ENCODE data around the gene FGFBP3. TPM values are rescaled to one million over a fixed set of nuclear protein-coding genes. Genes with fewer than 3 reads are reported as not detected.

FGFBP3 gene
- total RNA-seq, 4 donors from 2014 or later: 0.58 to 1.7 (median 0.85) TPM

DNA sequence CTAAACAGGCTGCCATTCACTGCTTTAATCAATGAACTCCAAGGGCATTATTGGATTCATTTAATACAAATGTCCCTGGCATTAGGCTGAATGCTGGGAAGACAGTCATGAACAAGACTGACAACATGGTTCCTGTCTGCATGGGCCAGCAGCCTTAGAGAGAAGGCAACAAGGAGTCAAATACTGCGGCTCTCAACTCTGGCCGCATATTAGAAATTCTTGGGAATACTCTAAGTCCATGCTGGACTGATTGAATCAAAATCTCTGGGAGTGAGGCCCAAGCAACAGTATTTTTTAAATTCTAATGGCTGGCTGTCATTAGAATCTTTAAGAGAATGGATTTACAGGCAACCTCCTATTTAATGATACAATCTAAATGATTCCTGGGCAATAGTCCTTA, 34.1 kb downstream of the FGFBP3 start:
- no peak for DNase-seq (ENCODE audit: extremely low spot score)
- Histone ChIP-seq H3K4me1 (peaks cover 0 to 3% (median 0%) of the 10 kb centered on the region in 4 donors), H3K36me3 (no peaks in the 10 kb centered on the region), H3K27ac (replicated peaks in 1 of 4) (no peak overlapping the region), H3K27me3 (no peaks in the 10 kb centered on the region), H3K4me3 (no peak overlapping the region), H3K9me3 (no peaks in the 10 kb centered on the region)
- intact Hi-C loops (cut with DNase I): no loop called here
- TF ChIP-seq POLR2AphosphoS5 (IDR thresholded peaks at IDR 0.05) (no peak), EP300 (IDR thresholded peaks at IDR 0.05) (no peak), POLR2A (IDR thresholded peaks at IDR 0.05; ENCODE audit: low read depth) (no peak)
- TF ChIP-seq, protein P1, sequence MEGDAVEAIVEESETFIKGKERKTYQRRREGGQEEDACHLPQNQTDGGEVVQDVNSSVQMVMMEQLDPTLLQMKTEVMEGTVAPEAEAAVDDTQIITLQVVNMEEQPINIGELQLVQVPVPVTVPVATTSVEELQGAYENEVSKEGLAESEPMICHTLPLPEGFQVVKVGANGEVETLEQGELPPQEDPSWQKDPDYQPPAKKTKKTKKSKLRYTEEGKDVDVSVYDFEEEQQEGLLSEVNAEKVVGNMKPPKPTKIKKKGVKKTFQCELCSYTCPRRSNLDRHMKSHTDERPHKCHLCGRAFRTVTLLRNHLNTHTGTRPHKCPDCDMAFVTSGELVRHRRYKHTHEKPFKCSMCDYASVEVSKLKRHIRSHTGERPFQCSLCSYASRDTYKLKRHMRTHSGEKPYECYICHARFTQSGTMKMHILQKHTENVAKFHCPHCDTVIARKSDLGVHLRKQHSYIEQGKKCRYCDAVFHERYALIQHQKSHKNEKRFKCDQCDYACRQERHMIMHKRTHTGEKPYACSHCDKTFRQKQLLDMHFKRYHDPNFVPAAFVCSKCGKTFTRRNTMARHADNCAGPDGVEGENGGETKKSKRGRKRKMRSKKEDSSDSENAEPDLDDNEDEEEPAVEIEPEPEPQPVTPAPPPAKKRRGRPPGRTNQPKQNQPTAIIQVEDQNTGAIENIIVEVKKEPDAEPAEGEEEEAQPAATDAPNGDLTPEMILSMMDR (IDR thresholded peaks at IDR 0.05): no peak
- 94% methylated on average over 2 of the region's 2 CpGs for WGBS

GRCh38 chr10:91865562-91866081, 43.7 kb downstream of the FGFBP3 start:
- no peak for DNase-seq (ENCODE audit: extremely low spot score)
- Histone ChIP-seq H3K9me3 (no peaks in the 10 kb centered on the region), H3K36me3 (peaks cover 19 to 49% (median 40%) of the 10 kb centered on the region in 4 donors), H3K4me1 (no peaks in the 10 kb centered on the region), H3K4me3 (no peak overlapping the region), H3K27me3 (no peaks in the 10 kb centered on the region), H3K27ac (replicated peaks in 1 of 4) (no peak overlapping the region)
- TF ChIP-seq, protein P1 (IDR thresholded peaks at IDR 0.05): no peak
- no peak for TF ChIP-seq POLR2AphosphoS5 (IDR thresholded peaks at IDR 0.05)
- no peak for TF ChIP-seq EP300 (IDR thresholded peaks at IDR 0.05)
- no peak for TF ChIP-seq POLR2A (IDR thresholded peaks at IDR 0.05; ENCODE audit: low read depth)
- WGBS: 80% methylated on average over 2 of the region's 2 CpGs
- intact Hi-C loops (cut with DNase I): no loop called here

DNA sequence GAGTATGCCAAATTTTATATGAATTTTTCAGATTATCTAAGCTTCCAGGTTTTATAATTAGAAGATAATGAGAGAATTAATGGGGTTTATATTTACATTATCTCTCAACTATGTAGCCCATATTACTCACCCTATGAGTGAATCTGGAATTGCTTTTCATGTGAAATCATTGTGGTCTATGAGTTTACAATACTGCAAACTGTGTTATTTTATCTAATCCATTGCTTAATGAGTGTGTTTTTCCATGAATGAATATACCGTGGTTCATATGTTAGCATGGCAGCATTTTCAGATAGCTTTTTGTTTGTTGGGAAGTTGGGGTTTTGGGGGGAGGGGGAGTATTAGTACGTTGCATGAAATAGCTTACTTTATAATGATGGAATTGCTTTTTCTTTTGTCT, 44.5 kb downstream of the FGFBP3 start:
- Histone ChIP-seq H3K36me3 (peaks cover 28 to 58% (median 49%) of the 10 kb centered on the region in 4 donors), H3K27ac (replicated peaks in 1 of 4) (no peak overlapping the region), H3K4me1 (no peaks in the 10 kb centered on the region), H3K4me3 (no peak overlapping the region), H3K9me3 (no peaks in the 10 kb centered on the region), H3K27me3 (no peaks in the 10 kb centered on the region)
- 80% methylated on average over 2 of the region's 2 CpGs for WGBS
- no peak for DNase-seq (ENCODE audit: extremely low spot score)
- intact Hi-C loops (cut with DNase I): no loop called here
- TF ChIP-seq POLR2A (IDR thresholded peaks at IDR 0.05; ENCODE audit: low read depth) (no peak), EP300 (IDR thresholded peaks at IDR 0.05) (no peak), POLR2AphosphoS5 (IDR thresholded peaks at IDR 0.05) (no peak)
- TF ChIP-seq, protein P1 (IDR thresholded peaks at IDR 0.05): no peak

- Histone ChIP-seq H3K27ac (replicated peaks in 1 of 4) (no peak overlapping the region), H3K36me3 (peaks cover 34 to 64% (median 55%) of the 10 kb centered on the region in 4 donors), H3K4me1 (no peaks in the 10 kb centered on the region), H3K9me3 (no peaks in the 10 kb centered on the region), H3K4me3 (no peak overlapping the region), H3K27me3 (no peaks in the 10 kb centered on the region)
- no peak for DNase-seq (ENCODE audit: extremely low spot score)
- TF ChIP-seq EP300 (IDR thresholded peaks at IDR 0.05): no peak
- TF ChIP-seq, protein P1 (IDR thresholded peaks at IDR 0.05): no peak
- no peak for TF ChIP-seq POLR2A (IDR thresholded peaks at IDR 0.05; ENCODE audit: low read depth)
- no peak for TF ChIP-seq POLR2AphosphoS5 (IDR thresholded peaks at IDR 0.05)
- intact Hi-C loops (cut with DNase I): no loop called here
- WGBS: 51% methylated on average over 2 of the region's 2 CpGs
Observed at GRCh38 chr10:91864099-91864498, 45.2 kb downstream of the FGFBP3 start.

- DNase-seq (ENCODE audit: extremely low spot score): no peak
- no peaks in the 10 kb centered on the region for H3K9me3 ChIP-seq
- no peak overlapping the region for H3K4me3 ChIP-seq
- H3K36me3 ChIP-seq: peaks cover 57 to 94% (median 81%) of the 10 kb centered on the region in 4 donors
- no peak overlapping the region for H3K27ac ChIP-seq (replicated peaks in 1 of 4)
- intact Hi-C loops (cut with DNase I): no loop called here
- WGBS: 93% methylated on average over 1 of the region's 1 CpG
- TF ChIP-seq, protein P1 (IDR thresholded peaks at IDR 0.05): no peak
- no peak for TF ChIP-seq POLR2AphosphoS5 (IDR thresholded peaks at IDR 0.05)
- TF ChIP-seq POLR2A (IDR thresholded peaks at IDR 0.05; ENCODE audit: low read depth): no peak
- no peak for TF ChIP-seq EP300 (IDR thresholded peaks at IDR 0.05)
- H3K4me1 ChIP-seq: no peaks in the 10 kb centered on the region
- H3K27me3 ChIP-seq: no peaks in the 10 kb centered on the region
Observed at GRCh38 chr10:91860885-91861284, 48.4 kb downstream of the FGFBP3 start.

All from esophagus muscularis mucosa (tissue), 4 donors.